Chondrocyte (in vitro differentiated cells): ENCODE data around the gene TPGS1. TPM values are rescaled to one million over a fixed set of nuclear protein-coding genes. Genes with fewer than 3 reads are reported as not detected.

ENCODE experiments used
- DNase-seq: peaks from one replicate; pipeline ENCODE4 v3.0.0; 2021; ENCODE audit warnings: mixed read lengths, low spot score
- H3K27ac Mint-ChIP-seq: one replicate; pipeline ENCODE4 v1.8.0; 2021; ENCODE audit warnings: mild to moderate bottlenecking, moderate library complexity, mixed read lengths; ENCODE audit not compliant: unreplicated experiment
- H3K27me3 Mint-ChIP-seq: 2 replicates; pipeline ENCODE4 v1.8.0; 2021; ENCODE audit warnings: low read depth, mixed read lengths
- H3K36me3 Mint-ChIP-seq: 2 replicates; pipeline ENCODE4 v1.8.0; 2021; ENCODE audit warnings: low read depth, mixed read lengths
- H3K4me1 Mint-ChIP-seq: 2 replicates; pipeline ENCODE4 v1.8.0; 2021; ENCODE audit warnings: low read depth, mild to moderate bottlenecking, mixed read lengths
- H3K4me3 Mint-ChIP-seq: one replicate; pipeline ENCODE4 v1.8.0; 2021; ENCODE audit warnings: mild to moderate bottlenecking, moderate library complexity, mixed read lengths; ENCODE audit not compliant: unreplicated experiment
- H3K9me3 Mint-ChIP-seq: 2 replicates; pipeline ENCODE4 v1.8.0; 2021; ENCODE audit warnings: low read depth, mixed read lengths
- CTCF ChIP-seq: fragments of 200-600 bp; sonication (generic); IDR thresholded peaks from 2 replicates; pipeline ENCODE4 v1.5.0; 2021; ENCODE audit warnings: antibody characterized with exemption, mild to moderate bottlenecking, moderate library complexity
- total RNA-seq: library from RNA; stranded (reverse); gene quantifications from 3 replicates; pipeline ENCODE4 v1.2.1, GENCODE V29; 2021

Gene TPGS1
- total RNA-seq, 1 donor from 2014 or later, result 22.6 TPM

- Mint-ChIP-seq H3K4me1 (peaks cover 7% of the 10 kb centered on the region), H3K27me3 (no peaks in the 10 kb centered on the region), H3K4me3 (peak within 1 kb of the TSS; percentile 87), H3K27ac (peak within 1 kb of the TSS; percentile 90), H3K36me3 (peaks cover 3% of the 10 kb centered on the region), H3K9me3 (no peaks in the 10 kb centered on the region)
- no peak for TF ChIP-seq CTCF
- no peak for DNase-seq
Observed at GRCh38 chr19:460877-461720, 46.2 kb upstream of the TPGS1 start, which contains the start of gene SHC2. Gene SHC2, minus strand, starts transcription at chr19:461033. Its CDS starts 37 bp downstream, at chr19:460996.

- H3K9me3 Mint-ChIP-seq, result no peaks in the 10 kb centered on the region
- peak overlapping the region; percentile 65 for H3K4me3 Mint-ChIP-seq
- H3K4me1 Mint-ChIP-seq, result peaks cover 7% of the 10 kb centered on the region
- H3K27me3 Mint-ChIP-seq, result no peaks in the 10 kb centered on the region
- no peak for DNase-seq
- TF ChIP-seq CTCF, result no peak
- H3K36me3 Mint-ChIP-seq, result peaks cover 1% of the 10 kb centered on the region
- no peak overlapping the region for H3K27ac Mint-ChIP-seq
Observed at GRCh38 chr19:461721-462551, 45.4 kb upstream of the TPGS1 start.

- Mint-ChIP-seq H3K4me1 (peaks cover 7% of the 10 kb centered on the region), H3K9me3 (no peaks in the 10 kb centered on the region), H3K4me3 (no peak overlapping the region), H3K27ac (no peak overlapping the region), H3K27me3 (no peaks in the 10 kb centered on the region), H3K36me3 (no peaks in the 10 kb centered on the region)
- DNase-seq, result no peak
- TF ChIP-seq CTCF, result no peak
Observed at GRCh38 chr19:463483-464207, 43.7 kb upstream of the TPGS1 start.

GRCh38 chr19:464208-464545 is 43.1 kb upstream of the TPGS1 start:
- peaks cover 7% of the 10 kb centered on the region for H3K4me1 Mint-ChIP-seq
- no peak for TF ChIP-seq CTCF
- H3K27ac Mint-ChIP-seq, result no peak overlapping the region
- H3K27me3 Mint-ChIP-seq, result no peaks in the 10 kb centered on the region
- no peaks in the 10 kb centered on the region for H3K9me3 Mint-ChIP-seq
- no peaks in the 10 kb centered on the region for H3K36me3 Mint-ChIP-seq
- H3K4me3 Mint-ChIP-seq, result no peak overlapping the region
- DNase-seq, result no peak
